Ramos (cell line): Measurements from ENCODE around the gene PTPRZ1.

Source experiments
- in situ Hi-C: fragments of 300-500 bp; cut with MboI; formaldehyde crosslinking; loops from one replicate; pipeline ENCODE4 v1.14.3; 2022; ENCODE audit warnings: low sequenced_read_pairs; ENCODE audit not compliant: unreplicated experiment

The PTPRZ1 gene

DNA sequence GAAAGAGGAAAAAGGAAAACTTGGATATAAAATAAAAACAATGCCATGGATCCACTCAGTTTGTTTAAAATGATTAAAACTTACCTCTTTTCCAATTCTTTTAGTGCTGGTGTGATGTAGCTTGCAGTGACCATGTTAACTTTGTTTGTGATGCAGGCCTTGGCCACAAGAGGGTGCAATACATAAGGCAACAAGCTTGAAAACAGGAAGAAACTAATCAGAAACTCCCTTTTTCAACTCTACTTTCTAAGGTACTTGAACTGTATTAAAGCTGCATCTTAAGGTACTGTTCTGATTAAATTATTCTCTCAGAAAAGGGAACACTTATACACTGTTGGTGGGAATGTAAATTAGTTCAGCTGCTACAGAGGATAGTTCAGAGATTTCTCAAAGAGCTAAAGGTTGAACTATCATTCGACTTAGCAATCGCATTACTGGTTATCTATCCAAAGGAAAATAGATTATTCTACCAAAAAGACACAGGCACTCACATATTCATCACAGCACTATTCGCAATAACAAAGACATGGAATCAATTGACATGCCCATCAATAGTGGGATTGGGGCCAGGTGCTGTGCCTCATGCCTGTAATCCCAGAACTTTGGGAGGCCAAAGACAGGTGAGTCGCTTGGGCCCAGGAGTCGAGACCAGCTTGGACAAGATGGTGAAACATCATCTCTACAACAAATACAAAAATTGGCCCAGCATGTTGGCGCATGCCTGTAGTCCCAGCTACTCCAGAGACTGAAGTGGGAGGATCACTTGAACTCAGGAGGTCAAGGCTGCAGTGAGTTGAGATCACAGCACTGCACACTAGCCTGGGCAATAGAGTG lies 220.2 kb downstream of the PTPRZ1 start:
- in situ Hi-C loops = loop anchor here (25.0 kb wide), 1 partner anchor 444 kb away; no protein-coding TSS in a partner anchor

DNA sequence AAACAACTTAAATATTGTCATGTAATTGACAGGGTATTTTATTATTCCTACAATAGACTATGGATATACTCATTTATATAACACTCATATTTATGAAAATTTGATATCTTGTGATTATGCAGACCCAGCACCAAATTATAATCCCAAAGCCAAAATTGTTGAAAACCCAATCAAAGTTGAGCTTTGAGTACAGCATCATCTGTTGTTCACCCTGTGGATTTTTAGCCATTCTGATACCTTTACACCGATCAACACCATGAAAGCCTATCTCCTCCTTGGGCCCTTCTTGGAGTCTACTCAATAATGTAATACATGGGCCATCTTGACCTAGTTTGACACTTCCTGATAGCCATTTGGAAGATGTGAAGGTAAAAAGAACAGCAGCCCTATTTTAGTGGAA lies 221.6 kb downstream of the PTPRZ1 start:
- in situ Hi-C loops = loop anchor here (25.0 kb wide), 1 partner anchor 443 kb away; no protein-coding TSS in a partner anchor

DNA sequence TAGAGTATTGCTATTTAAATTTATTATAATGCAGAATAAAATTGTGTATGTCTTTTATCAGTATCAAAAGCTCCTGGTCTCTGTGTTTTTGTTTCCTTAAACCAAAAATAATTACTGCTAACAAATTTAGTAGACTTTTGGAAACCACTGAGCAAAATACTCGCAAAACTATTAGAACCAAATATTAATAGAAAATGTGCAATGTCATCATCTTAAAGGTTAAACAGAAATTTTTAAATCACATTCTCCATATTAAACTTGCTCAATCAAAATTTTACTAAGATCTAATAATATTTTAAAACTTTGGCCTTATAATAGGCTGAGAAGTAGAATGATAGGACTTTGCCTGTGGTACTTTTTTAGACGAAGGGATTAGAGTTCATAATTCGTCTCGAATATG lies 222.7 kb downstream of the PTPRZ1 start:
- in situ Hi-C loops = loop anchor here (25.0 kb wide), 1 partner anchor 442 kb away; no protein-coding TSS in a partner anchor

DNA sequence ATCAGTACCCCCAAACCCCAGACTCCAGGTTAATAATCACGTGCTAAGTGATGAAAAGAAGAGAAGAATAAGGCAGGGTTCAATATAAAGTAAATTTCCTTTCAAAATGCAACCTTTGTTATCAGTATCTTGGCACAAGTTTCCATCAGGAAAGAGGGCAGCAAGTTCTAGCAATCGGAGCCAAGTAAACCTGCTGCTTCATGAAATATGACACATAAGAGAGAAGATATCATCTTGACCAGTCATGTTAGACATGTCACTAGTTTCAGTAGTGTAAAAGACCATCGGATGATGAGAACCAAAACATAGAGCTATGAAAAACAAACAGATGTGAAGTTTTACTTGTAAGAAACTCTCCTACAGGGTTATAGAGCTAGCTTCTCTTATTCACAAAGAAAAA lies 227.1 kb downstream of the PTPRZ1 start:
- in situ Hi-C loops = no loop called here

DNA sequence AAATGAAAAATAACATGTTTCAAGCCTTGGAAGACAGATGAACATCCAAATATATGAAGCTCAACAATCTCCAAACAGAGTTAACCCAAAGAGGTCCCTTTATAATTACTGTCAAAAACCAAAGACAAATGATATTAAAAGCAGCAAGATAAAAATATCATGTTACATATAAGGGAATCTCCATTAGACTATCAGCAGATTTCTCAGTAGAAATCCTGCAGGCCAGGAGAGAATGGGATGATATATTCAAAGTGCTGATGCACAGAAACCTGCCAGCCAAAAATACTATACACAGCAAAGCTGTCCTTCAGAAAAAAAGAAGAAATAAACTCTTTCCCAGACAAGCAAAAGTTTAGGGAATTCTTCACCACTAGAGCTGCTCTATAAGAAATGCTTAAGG lies 230.1 kb downstream of the PTPRZ1 start:
- in situ Hi-C loops = no loop called here
